Gastroesophageal sphincter (tissue), 4 donors: Measurements from ENCODE around the gene FLRT2. TPM values are rescaled to one million over a fixed set of nuclear protein-coding genes. Genes with fewer than 3 reads are reported as not detected.

Experiments
- ATAC-seq: fragments of 150-250 bp; one replicate; pipeline ENCODE4 v1.9.1; 2016; ENCODE audit warnings: mild to moderate bottlenecking, moderate library complexity
- H3K27ac ChIP-seq, 4 donors: fragments of 200-600 bp; sonication (generic) in 3 of 4; 1 replicate in 3 of 4; 2 replicates in 1 of 4; pipeline ENCODE4 v1.5.1; 2016 to 2019
- H3K27me3 ChIP-seq: fragments of 200-600 bp; sonication (generic); one replicate; pipeline ENCODE4 v1.5.1; 2019
- H3K36me3 ChIP-seq, 2 donors: fragments of 200-600 bp; sonication (generic); one replicate each; pipeline ENCODE4 v1.5.1; 2019; ENCODE audit warnings: control low read depth in 1 of 2
- H3K4me1 ChIP-seq, 3 donors: fragments of 200-600 bp; sonication (generic); 1 replicate in 2 of 3; 2 replicates in 1 of 3; pipeline ENCODE4 v1.5.1; 2016 to 2019; ENCODE audit warnings: control low read depth in 2 of 3
- H3K4me3 ChIP-seq, 2 donors: fragments of 200-600 bp; sonication (generic); one replicate each; pipeline ENCODE4 v1.5.1; 2019; ENCODE audit warnings: mild to moderate bottlenecking in 1 of 2, moderate library complexity in 1 of 2
- H3K9me3 ChIP-seq, 3 donors: fragments of 200-600 bp; sonication (generic); one replicate each; pipeline ENCODE4 v1.5.1; 2017 to 2019; ENCODE audit warnings: control low read depth in 2 of 3
- CTCF ChIP-seq, 4 experiments: fragments of 200-600 bp in 2 of 4; fragments of 450-650 bp in 2 of 4; sonication (generic) in 1 of 4; IDR thresholded peaks; one replicate each; pipeline ENCODE4 v1.5.1; 2017 to 2019; ENCODE audit warnings: antibody characterized with exemption in 4 of 4, mild to moderate bottlenecking in 2 of 4, moderate library complexity in 2 of 4
- EP300 ChIP-seq: sonication (generic); formaldehyde crosslinking; IDR thresholded peaks from one replicate; pipeline ENCODE4 v1.6.1; 2017; ENCODE audit warnings: antibody characterized with exemption, mild to moderate bottlenecking
- POLR2A ChIP-seq, 2 donors: fragments of 450-650 bp; IDR thresholded peaks; one replicate each; pipeline ENCODE4 v1.6.1; 2017; ENCODE audit warnings: antibody characterized with exemption in 2 of 2, mild to moderate bottlenecking in 2 of 2, moderate library complexity in 1 of 2
- POLR2AphosphoS5 ChIP-seq: sonication (generic); formaldehyde crosslinking; IDR thresholded peaks from one replicate; pipeline ENCODE4 v1.6.1; 2017; ENCODE audit warnings: antibody characterized with exemption
- WGBS, 2 donors: methylation state at CpG; one replicate each; pipeline ENCODE4 v1.1.5; 2018; ENCODE audit warnings: low coverage in 1 of 2; 5-methylcytosine and 5-hydroxymethylcytosine counted together
- total RNA-seq, 4 donors: library from RNA; depleted of rRNA; stranded (reverse); fragments of >200 nt; gene quantifications; one replicate each; pipeline ENCODE4 v1.1.0, GENCODE V29; 2016

Gene FLRT2
- total RNA-seq, 4 donors from 2014 or later: 9.2 to 30.8 (median 16.4) TPM

GRCh38 chr14:85601246-85601645 is 71.3 kb downstream of the FLRT2 start:
- Histone ChIP-seq H3K9me3 (no peaks in the 10 kb centered on the region), H3K27ac (no peak overlapping the region), H3K36me3 (no peaks in the 10 kb centered on the region), H3K27me3 (no peaks in the 10 kb centered on the region), H3K4me1 (no peaks in the 10 kb centered on the region), H3K4me3 (no peak overlapping the region)
- no peak for ATAC-seq
- WGBS, 2 donors: 63% methylated on average over 1 of the region's 1 CpG; no CpG with 5 or more reads in 1 of the 2 donors
- TF ChIP-seq EP300 (no peak), CTCF (IDR thresholded peaks at IDR 0.05) (no peak), POLR2A (IDR thresholded peaks at IDR 0.05) (no peak), POLR2AphosphoS5 (no peak)

- Histone ChIP-seq H3K36me3 (no peaks in the 10 kb centered on the region), H3K27ac (no peak overlapping the region)
Observed at GRCh38 chr14:85601690-85602089, 71.7 kb downstream of the FLRT2 start.

GRCh38 chr14:85602345-85602744 is 72.4 kb downstream of the FLRT2 start:
- Histone ChIP-seq H3K4me1 (no peaks in the 10 kb centered on the region), H3K36me3 (no peaks in the 10 kb centered on the region), H3K9me3 (no peaks in the 10 kb centered on the region), H3K27ac (no peak overlapping the region), H3K27me3 (no peaks in the 10 kb centered on the region), H3K4me3 (no peak overlapping the region)
- WGBS, 2 donors: 44 to 48% methylated on average over 6 of the region's 6 CpGs
- no peak for TF ChIP-seq POLR2A (IDR thresholded peaks at IDR 0.05)
- no peak for TF ChIP-seq POLR2AphosphoS5
- no peak for TF ChIP-seq CTCF (IDR thresholded peaks at IDR 0.05)
- TF ChIP-seq EP300: no peak
- ATAC-seq: no peak

More at GRCh38 chr14:85601690-85602089, 71.7 kb downstream of the FLRT2 start:
- WGBS, 2 donors: 61 to 81% methylated on average over 1 of the region's 1 CpG
- Histone ChIP-seq H3K27me3 (no peaks in the 10 kb centered on the region), H3K4me1 (no peaks in the 10 kb centered on the region), H3K4me3 (no peak overlapping the region), H3K9me3 (no peaks in the 10 kb centered on the region)
- TF ChIP-seq POLR2A (IDR thresholded peaks at IDR 0.05) (no peak), CTCF (IDR thresholded peaks at IDR 0.05) (no peak), POLR2AphosphoS5 (no peak)
- no peak for ATAC-seq

GRCh38 chr14:85604021-85604420 is 74.1 kb downstream of the FLRT2 start:
- Histone ChIP-seq H3K27me3 (no peaks in the 10 kb centered on the region), H3K4me3 (no peak overlapping the region), H3K4me1 (no peaks in the 10 kb centered on the region), H3K36me3 (no peaks in the 10 kb centered on the region), H3K27ac (no peak overlapping the region), H3K9me3 (no peaks in the 10 kb centered on the region)
- 92 to 95% methylated on average over 4 of the region's 4 CpGs for WGBS, 2 donors
- ATAC-seq: no peak
- no peak for TF ChIP-seq CTCF (IDR thresholded peaks at IDR 0.05)
- no peak for TF ChIP-seq POLR2A (IDR thresholded peaks at IDR 0.05)
- TF ChIP-seq EP300: no peak
- no peak for TF ChIP-seq POLR2AphosphoS5

GRCh38 chr14:85604714-85605113 is 74.8 kb downstream of the FLRT2 start:
- no peak overlapping the region for H3K4me3 ChIP-seq
- 17 to 19% methylated on average over 1 to 2 of the region's 2 CpGs for WGBS, 2 donors
- TF ChIP-seq POLR2AphosphoS5 (no peak), POLR2A (IDR thresholded peaks at IDR 0.05) (no peak)
- H3K4me1 ChIP-seq: no peaks in the 10 kb centered on the region
- no peaks in the 10 kb centered on the region for H3K9me3 ChIP-seq
- no peaks in the 10 kb centered on the region for H3K27me3 ChIP-seq
- H3K36me3 ChIP-seq: no peaks in the 10 kb centered on the region
- no peak overlapping the region for H3K27ac ChIP-seq
- ATAC-seq: no peak
